ENCODE measurements around the gene CTNND2.

CTNND2 gene

DNA sequence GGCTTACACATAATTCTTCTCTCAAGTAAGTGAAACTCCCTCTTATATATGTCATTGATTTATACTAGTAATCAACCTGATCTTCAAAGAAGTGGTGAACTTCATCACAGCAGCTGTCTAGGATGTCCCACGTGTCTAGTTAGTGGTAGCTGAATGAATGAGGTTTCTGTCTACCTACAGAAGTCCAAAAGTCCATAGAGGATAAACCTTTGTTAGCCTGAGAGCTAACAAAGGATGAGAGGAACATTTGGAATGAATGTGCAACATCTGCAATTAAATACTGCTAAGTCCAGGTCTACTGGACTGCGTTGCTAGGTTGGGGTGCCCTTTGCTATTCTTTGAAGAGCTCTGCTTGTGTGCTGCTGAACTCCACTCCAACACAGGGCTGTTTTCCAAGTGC is 929.4 kb downstream of the CTNND2 start:
- no peak overlapping the region for H3K27ac ChIP-seq (ENCODE audit: low read depth, low read length)
- H3K79me2 ChIP-seq (ENCODE audit: control insufficient read depth, low read length), result no peaks in the 10 kb centered on the region
- H3K36me3 ChIP-seq (ENCODE audit: control insufficient read depth, low read length), result no peaks in the 10 kb centered on the region
- no peaks in the 10 kb centered on the region for H3K4me1 ChIP-seq (ENCODE audit: control insufficient read depth, low read length)
- no peak overlapping the region for H3K4me2 ChIP-seq (ENCODE audit: low read length)
- no peaks in the 10 kb centered on the region for H3K9me3 ChIP-seq (ENCODE audit: control insufficient read depth, insufficient read depth, low read length)
- no peaks in the 10 kb centered on the region for H3K27me3 ChIP-seq (ENCODE audit: control insufficient read depth, low read length)
- H3K4me3 ChIP-seq (ENCODE audit: low read length), result no peak overlapping the region
- H4K20me1 ChIP-seq (ENCODE audit: control insufficient read depth, insufficient read depth, low read depth, low read length), result no peaks in the 10 kb centered on the region
- TF ChIP-seq, protein P1, sequence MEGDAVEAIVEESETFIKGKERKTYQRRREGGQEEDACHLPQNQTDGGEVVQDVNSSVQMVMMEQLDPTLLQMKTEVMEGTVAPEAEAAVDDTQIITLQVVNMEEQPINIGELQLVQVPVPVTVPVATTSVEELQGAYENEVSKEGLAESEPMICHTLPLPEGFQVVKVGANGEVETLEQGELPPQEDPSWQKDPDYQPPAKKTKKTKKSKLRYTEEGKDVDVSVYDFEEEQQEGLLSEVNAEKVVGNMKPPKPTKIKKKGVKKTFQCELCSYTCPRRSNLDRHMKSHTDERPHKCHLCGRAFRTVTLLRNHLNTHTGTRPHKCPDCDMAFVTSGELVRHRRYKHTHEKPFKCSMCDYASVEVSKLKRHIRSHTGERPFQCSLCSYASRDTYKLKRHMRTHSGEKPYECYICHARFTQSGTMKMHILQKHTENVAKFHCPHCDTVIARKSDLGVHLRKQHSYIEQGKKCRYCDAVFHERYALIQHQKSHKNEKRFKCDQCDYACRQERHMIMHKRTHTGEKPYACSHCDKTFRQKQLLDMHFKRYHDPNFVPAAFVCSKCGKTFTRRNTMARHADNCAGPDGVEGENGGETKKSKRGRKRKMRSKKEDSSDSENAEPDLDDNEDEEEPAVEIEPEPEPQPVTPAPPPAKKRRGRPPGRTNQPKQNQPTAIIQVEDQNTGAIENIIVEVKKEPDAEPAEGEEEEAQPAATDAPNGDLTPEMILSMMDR (IDR thresholded peaks at IDR 0.05; ENCODE audit: low read depth, low read length, poor library complexity, severe bottlenecking), result no peak
- TF ChIP-seq EZH2phosphoT487 (IDR thresholded peaks at IDR 0.05; ENCODE audit: borderline replicate concordance, low read length), result no peak
- no peaks in the 10 kb centered on the region for H3F3A ChIP-seq (ENCODE audit: control insufficient read depth, insufficient read depth)
- no peaks in the 10 kb centered on the region for H3K9me2 ChIP-seq (replicated peaks; ENCODE audit: control insufficient read depth, low read length)

- no peaks in the 10 kb centered on the region for H3F3A ChIP-seq (ENCODE audit: control insufficient read depth, insufficient read depth)
- H3K4me2 ChIP-seq (ENCODE audit: low read length), result no peak overlapping the region
- H3K79me2 ChIP-seq (ENCODE audit: control insufficient read depth, low read length), result no peaks in the 10 kb centered on the region
- H3K9me3 ChIP-seq (ENCODE audit: control insufficient read depth, insufficient read depth, low read length), result no peaks in the 10 kb centered on the region
- no peaks in the 10 kb centered on the region for H3K9me2 ChIP-seq (replicated peaks; ENCODE audit: control insufficient read depth, low read length)
- no peaks in the 10 kb centered on the region for H3K27me3 ChIP-seq (ENCODE audit: control insufficient read depth, low read length)
- no peak overlapping the region for H3K4me3 ChIP-seq (ENCODE audit: low read length)
- TF ChIP-seq EZH2phosphoT487 (IDR thresholded peaks at IDR 0.05; ENCODE audit: borderline replicate concordance, low read length), result no peak
- no peaks in the 10 kb centered on the region for H4K20me1 ChIP-seq (ENCODE audit: control insufficient read depth, insufficient read depth, low read depth, low read length)
- H3K4me1 ChIP-seq (ENCODE audit: control insufficient read depth, low read length), result no peaks in the 10 kb centered on the region
- no peak overlapping the region for H3K27ac ChIP-seq (ENCODE audit: low read depth, low read length)
- H3K36me3 ChIP-seq (ENCODE audit: control insufficient read depth, low read length), result no peaks in the 10 kb centered on the region
Observed at GRCh38 chr5:10973316-10973715, 930.9 kb downstream of the CTNND2 start.

DNA sequence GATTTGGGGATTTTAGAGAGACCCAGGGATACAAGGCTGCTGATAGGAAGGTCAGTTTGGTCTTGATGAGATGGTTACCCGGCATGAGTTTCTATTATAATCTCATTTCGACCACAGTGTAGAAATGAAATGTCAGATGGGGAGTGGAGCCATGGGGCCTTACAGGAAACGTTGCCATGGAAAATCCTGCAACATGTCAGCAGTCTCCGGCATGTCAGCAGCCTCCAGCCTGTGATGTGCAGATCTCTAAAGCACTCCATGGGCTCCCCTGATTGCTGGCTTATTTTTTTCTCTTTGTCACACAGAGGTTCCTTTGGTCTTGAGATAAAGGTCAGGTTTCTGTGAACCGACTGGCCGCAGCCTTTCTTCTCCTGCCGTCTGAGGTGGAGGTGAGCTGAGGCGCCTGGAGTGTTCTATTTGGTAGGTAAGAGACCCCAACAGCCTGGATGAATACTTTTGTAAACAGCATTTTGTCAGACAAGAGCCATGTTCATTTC is 934.5 kb downstream of the CTNND2 start:
- no peaks in the 10 kb centered on the region for H4K20me1 ChIP-seq (ENCODE audit: control insufficient read depth, insufficient read depth, low read depth, low read length)
- no peaks in the 10 kb centered on the region for H3K4me1 ChIP-seq (ENCODE audit: control insufficient read depth, low read length)
- H3K27ac ChIP-seq (ENCODE audit: low read depth, low read length), result no peak overlapping the region
- no peaks in the 10 kb centered on the region for H3K9me3 ChIP-seq (ENCODE audit: control insufficient read depth, insufficient read depth, low read length)
- no peak overlapping the region for H3K4me2 ChIP-seq (ENCODE audit: low read length)
- H3F3A ChIP-seq (ENCODE audit: control insufficient read depth, insufficient read depth), result no peaks in the 10 kb centered on the region
- no peaks in the 10 kb centered on the region for H3K36me3 ChIP-seq (ENCODE audit: control insufficient read depth, low read length)
- no peak overlapping the region for H3K4me3 ChIP-seq (ENCODE audit: low read length)
- H3K9me2 ChIP-seq (replicated peaks; ENCODE audit: control insufficient read depth, low read length), result no peaks in the 10 kb centered on the region
- H3K27me3 ChIP-seq (ENCODE audit: control insufficient read depth, low read length), result no peaks in the 10 kb centered on the region
- no peaks in the 10 kb centered on the region for H3K79me2 ChIP-seq (ENCODE audit: control insufficient read depth, low read length)
- TF ChIP-seq EZH2phosphoT487 (IDR thresholded peaks at IDR 0.05; ENCODE audit: borderline replicate concordance, low read length), result no peak
- TF ChIP-seq, protein P1 (IDR thresholded peaks at IDR 0.05; ENCODE audit: low read depth, low read length, poor library complexity, severe bottlenecking), result no peak

- Histone ChIP-seq H3K9me2 (replicated peaks; ENCODE audit: control insufficient read depth, low read length) (no peaks in the 10 kb centered on the region), H3K9me3 (ENCODE audit: control insufficient read depth, insufficient read depth, low read length) (no peaks in the 10 kb centered on the region), H3K4me2 (ENCODE audit: low read length) (no peak overlapping the region), H3K27ac (ENCODE audit: low read depth, low read length) (no peak overlapping the region), H3K79me2 (ENCODE audit: control insufficient read depth, low read length) (no peaks in the 10 kb centered on the region), H3K4me3 (ENCODE audit: low read length) (no peak overlapping the region), H3K4me1 (ENCODE audit: control insufficient read depth, low read length) (no peaks in the 10 kb centered on the region), H4K20me1 (ENCODE audit: control insufficient read depth, insufficient read depth, low read depth, low read length) (no peaks in the 10 kb centered on the region), H3K36me3 (ENCODE audit: control insufficient read depth, low read length) (no peaks in the 10 kb centered on the region), H3K27me3 (ENCODE audit: control insufficient read depth, low read length) (no peaks in the 10 kb centered on the region), H3F3A (ENCODE audit: control insufficient read depth, insufficient read depth) (no peaks in the 10 kb centered on the region)
- TF ChIP-seq, protein P1 (IDR thresholded peaks at IDR 0.05; ENCODE audit: low read depth, low read length, poor library complexity, severe bottlenecking), result no peak
- TF ChIP-seq EZH2phosphoT487 (IDR thresholded peaks at IDR 0.05; ENCODE audit: borderline replicate concordance, low read length), result no peak
Observed at GRCh38 chr5:10964806-10965205, 939.4 kb downstream of the CTNND2 start.

All from DOHH2 (cell line).